ENCODE data around the gene ZNF804B.

Gene ZNF804B

DNA sequence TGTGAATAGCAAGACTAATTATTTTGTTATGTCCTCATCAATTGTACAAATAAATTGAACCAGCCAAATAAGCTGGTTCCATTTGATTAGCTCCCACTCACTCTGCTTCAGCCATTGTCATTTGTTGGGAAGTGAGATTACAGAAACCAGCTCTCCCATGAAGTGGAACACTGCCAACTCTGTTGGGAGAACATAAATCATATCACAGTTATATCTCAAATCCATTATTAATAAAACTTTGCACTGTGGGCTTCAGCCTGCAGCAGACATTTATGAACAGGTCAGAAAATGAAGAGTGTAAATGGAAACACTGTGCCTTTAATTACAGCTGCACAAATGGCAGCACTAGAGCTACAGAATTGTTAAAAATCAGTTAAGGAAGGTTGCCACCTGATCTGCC lies 82.7 kb downstream of the ZNF804B start:
- no peak for DNase-seq

DNA sequence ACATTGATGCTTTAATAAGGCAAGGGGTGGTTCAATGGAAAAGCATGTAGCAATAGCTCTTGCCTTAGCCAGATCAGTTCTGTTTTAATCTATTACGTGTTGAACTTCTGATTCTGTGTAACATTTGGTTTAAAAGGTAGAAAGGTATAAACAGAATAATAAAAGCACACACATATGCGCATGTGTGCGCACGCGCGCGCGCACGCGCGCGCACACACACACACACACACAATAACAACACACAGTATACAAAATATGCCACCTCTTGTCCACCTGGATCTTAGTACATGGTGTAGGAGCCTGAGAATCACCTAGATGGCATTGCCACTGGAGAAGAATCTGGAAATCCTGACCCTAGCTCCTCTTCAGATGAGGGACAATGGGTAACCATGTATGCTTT lies 85.6 kb downstream of the ZNF804B start:
- no peak for DNase-seq

DNA sequence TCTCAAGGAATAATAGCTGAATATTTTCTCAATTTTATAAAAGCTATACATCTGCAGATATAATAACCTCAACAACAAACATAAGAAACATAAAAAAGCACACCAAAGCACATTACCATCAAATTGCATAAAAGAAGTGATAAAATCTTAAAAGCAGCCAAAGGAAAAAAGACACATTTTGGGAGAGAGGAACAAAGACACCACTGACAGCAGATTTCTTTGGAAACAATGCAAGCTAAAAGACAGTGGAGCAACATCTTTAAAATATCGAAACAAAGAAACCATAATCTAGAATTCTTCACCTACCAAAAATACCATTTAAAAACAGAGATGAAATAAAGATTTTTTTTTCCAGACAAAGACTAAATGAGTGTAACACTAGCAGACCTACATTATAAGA lies 91.7 kb downstream of the ZNF804B start:
- no peak for DNase-seq

DNA sequence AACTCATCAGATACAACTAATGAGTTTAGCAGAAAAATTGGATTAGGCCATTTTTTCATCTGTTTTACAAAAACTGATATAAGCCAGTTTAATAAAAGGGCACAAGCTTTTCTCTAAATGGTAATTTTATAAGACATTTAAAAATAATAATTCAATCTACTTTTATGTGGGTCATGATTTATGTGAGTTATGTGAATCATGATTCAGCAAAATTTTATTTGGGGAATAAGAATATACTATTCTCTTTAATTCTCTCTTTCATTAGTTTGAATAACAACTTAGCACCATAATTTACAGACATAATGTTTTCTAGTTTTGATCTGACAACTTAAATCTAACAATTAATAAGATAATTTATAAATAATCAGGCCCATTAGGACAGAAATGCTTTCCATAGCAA lies 99.8 kb downstream of the ZNF804B start:
- no peak for DNase-seq

DNA sequence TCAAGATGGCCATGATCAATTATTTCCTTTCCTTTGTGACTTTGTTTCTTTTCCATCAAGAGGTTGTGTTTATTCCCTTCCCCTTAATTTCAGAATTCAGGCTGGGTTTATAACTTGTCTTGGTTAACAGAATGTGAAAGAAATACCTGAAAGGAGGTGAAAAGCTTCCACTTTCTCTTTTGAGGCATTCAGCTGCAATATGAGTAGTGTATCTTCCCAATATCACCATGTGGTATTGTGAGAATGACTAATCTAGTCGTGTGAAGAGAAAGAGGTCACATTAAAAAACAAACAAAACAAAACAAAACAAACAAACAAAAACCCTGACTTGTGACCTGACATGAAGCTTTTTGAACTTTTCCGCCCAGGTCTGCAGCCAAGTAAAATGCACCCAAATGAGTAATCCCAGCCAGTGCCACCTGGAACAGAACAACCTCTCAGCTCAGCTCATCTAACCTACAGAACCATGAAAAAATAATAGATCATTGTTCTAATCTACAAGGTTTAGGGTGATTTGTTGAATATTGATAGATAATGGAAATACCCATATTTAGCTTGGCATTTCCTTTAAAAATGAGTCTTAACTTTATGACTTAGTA lies 106.9 kb downstream of the ZNF804B start:
- DNase-seq: no peak

DNA sequence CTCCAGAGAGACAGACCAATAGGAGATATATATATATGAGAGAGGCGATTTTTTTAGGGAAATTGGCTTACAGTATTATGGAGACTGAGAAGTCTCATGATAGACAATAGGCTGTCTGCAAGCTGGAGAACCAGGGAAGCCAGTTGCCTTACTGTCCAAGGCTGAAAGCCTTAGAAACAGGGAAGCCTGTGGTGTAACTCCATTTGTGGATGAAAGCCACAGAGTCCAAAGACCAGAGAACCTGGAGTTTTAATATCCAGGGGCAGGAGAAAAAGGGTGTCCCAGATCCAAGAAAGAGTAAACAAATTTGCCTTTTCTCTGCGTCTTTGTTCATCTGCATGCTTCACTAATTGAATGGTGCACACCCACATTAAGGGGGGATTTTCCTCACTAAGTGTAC lies 107.7 kb downstream of the ZNF804B start:
- no peak for DNase-seq

DNA sequence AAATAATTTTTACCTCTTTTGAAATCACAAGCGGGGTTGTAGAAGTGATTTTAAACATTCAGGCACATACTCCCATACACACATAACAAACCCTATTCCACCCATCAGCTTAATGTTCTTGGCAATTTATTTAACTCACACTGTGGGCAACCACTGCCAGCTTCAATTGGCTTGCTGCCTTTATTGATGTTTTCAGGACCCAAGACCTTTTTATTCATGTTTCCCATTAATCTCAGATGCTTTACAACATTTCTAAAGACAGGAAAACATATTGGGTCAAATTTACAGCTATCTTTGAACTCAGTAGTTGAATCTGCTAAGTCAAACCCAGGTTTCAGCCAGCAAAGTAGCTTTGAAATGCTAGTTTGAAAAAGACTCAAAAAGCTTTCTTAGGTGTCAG lies 109.0 kb downstream of the ZNF804B start:
- no peak for DNase-seq

DNA sequence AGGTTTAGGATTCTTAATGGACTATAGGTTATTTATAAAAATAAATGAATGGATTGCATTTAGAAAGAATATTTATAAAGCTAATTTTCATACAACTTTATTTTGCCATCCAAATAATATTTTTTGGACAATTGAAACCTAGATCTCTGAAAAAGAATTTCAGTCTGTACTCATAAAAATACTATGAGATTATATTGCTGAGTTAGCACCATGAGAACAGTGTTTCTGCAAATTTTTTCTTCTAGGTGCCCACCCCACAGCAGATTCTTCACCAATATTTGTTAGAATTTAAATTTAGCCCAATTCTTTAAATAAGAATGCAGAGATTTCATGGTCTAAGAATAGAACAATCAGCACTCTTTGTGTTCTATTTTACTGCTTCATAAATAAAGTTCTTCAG lies 121.6 kb downstream of the ZNF804B start:
- no peak for DNase-seq

DNA sequence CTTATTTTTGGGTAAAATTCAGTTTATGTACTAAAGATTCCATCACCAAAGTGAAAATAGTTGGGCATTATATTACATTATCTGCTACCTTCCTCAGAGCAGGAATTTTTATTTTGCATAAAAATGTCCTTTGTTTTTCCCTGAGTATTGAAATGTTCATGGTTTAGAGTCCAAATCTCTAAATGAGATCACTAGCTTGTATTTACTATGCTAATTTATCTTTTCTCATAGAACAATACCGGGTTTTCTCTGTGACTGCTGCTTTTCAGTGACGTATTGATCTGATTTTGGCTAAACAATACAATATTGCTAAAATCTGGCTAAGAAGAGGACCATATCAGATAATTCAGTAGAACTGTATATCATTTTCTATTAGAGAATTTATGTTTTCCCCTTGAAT lies 125.6 kb downstream of the ZNF804B start:
- no peak for DNase-seq

DNA sequence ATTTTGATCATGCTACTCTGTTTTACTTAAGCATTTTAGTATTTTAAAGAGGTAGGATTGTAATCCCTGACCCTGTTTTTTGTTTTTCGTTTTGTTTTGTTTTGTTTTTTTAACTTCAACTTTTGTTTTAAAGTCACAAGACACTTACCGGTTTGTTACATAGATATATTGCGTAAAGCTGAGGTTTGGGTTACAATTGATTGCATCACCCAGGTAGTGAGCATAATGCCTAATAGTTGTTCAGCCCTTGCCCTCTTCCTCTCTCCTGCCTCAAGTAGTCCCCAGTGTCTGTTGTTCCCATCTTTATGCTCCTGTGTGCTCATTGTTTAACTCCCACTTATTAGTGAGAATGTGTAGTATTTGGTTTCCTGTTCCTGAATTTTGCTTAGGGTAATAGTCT lies 129.2 kb downstream of the ZNF804B start:
- DNase-seq: peak; percentile 22

DNA sequence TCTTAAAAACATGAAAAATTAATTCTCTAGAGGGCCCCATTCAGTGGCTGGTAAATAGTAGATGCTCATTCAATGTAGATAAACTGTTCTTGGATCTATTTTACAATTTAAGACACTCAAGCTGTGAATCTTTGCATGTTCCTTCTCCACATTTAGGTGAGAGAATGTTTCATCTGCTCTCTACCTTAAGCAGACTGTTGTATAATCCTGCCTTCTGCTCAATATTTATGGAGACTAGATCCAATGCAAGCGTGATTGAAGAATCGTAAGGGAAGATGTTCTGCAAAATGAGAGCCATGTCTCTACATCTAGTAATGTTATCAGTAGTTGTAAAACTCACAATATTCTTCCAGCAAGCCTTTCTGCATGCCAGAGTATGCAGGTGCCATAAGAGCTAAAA lies 151.0 kb downstream of the ZNF804B start:
- DNase-seq: no peak

DNA sequence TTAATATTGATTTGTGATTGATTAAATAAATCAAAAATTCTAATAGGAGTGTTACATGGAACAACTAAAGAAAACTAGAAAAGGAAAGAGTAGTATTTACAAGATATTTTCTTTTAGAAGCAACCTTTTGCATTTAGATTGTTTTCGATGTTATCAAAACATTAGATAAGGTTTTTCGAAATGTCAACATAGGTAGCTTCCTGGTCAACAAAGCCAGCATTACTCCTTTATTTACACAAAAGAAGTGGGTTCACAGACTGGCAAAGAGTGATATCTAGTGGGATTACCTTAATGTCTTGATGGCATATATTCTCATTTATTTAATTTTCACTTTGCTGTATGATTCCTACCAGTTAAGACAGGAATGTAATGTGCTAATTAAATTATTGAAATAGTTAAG lies 153.4 kb downstream of the ZNF804B start:
- no peak for DNase-seq

DNA sequence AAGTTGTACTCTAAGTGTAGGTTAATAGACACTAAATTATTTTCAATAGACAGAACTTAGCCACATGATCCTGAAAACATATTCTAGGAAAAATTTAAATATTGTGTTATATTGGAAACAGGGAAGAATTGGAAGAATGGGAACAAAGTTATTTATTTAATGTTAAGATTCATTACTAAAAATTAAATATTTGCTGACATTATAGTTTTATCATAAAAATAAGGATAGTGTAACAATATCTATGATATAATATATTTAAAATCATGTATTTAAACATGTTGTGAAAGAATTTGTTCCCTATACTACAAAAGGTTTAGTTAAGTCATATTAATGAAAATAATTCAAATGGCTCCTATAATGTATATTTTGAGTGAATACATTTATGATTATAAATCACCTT lies 156.1 kb downstream of the ZNF804B start:
- DNase-seq: no peak

DNA sequence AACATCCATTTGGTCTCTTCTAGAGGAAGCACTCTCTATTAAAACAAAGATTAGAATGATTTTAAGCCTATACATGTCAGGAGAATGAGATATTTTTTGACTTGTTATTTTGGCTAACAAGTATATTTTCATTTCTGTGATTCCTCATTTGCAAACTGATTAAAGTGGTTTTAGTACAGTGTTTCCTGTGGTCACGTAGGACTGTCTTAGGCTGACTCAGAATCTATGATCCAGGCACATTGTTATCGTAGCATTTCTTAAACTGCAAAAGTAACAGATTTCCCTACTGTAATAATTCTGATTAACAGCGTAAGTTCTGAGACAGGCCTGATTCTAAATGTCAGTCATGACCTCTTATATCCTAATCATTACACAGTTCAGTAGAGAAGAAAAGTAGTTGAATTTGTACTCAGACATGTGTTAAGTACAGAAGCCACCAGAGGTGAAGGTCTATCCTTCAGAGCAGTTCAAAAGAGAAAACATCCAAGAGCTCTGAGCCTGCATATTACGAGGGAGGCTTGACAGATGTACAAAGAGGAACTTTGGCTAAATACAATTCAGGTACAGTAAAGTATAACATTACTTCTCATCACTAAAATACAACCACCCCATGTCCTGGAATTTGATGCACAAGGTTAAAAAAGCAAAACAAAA lies 160.1 kb downstream of the ZNF804B start:
- DNase-seq: no peak

DNA sequence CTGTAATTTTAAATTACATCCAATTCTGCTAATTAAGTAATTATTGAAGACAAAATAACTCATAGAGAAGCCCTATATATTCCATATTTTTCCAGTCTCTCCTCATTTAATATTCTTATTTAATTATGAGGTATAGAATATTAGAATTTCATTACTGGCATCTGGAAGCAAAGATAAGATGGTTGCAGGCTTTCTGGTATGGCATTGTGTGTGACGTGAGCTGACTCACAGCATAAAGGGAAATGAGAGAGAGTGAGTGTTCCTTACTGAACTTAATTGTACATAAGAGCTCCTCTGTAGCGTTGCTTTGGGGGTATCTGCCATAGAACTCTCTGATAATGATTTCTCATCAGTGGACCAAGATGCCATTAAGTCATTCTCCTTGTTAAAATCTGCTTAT lies 163.4 kb downstream of the ZNF804B start:
- DNase-seq: no peak

DNA sequence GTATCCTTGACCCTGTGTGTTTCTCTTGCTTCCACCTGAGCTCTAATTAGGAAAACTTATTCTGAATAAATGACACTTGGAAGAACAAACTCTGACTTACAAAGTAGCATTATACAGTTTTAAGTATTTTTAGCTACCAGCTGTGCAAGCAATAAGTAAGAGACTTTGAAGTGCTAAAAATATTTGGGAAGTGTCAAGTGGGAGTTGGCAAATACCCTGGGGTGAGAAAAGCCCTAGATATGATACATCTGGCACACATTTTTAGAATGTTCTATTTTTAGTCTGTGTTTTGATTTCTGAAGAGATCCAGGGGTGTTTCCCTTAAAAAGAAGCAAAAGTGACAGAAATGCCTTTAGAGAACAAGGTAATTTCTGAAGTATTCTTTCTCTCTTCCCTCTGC lies 168.8 kb downstream of the ZNF804B start:
- DNase-seq: no peak

DNA sequence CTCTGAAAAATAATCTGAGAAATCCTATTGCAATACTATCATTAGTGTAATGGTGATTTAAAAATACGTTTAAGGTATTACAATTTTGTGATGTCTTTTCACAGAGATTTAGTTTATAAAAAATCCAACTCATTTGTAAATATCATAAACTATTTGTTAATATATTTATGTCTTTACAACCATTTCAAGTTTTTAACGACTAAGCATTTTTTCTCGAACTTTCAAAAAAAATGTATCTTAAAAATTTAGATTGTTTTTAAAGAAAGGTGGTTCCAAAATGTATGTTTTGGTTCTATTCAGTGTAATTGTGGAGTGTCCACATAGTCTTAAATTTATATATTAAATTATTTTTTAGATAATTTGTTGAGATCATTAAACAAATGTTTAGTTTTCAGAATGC lies 170.2 kb downstream of the ZNF804B start:
- DNase-seq: no peak

DNA sequence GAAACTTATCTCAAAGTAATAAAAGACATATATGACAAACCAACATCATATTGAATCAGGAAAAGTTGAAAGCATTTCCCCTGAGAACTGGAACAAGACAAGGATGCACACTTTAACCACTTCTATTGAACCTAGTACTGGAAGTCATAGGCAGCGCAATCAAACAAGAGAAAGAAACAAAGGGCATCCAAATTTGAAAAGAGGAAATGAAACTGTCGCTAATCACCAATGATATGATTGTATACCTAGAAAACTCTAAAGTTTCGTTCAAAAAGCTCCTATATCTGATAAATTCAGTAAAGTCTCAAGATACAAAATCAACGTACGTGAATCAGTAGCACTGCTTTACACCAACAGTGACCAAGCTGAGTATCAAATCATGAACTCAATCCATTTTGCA lies 173.8 kb downstream of the ZNF804B start:
- no peak for DNase-seq

DNA sequence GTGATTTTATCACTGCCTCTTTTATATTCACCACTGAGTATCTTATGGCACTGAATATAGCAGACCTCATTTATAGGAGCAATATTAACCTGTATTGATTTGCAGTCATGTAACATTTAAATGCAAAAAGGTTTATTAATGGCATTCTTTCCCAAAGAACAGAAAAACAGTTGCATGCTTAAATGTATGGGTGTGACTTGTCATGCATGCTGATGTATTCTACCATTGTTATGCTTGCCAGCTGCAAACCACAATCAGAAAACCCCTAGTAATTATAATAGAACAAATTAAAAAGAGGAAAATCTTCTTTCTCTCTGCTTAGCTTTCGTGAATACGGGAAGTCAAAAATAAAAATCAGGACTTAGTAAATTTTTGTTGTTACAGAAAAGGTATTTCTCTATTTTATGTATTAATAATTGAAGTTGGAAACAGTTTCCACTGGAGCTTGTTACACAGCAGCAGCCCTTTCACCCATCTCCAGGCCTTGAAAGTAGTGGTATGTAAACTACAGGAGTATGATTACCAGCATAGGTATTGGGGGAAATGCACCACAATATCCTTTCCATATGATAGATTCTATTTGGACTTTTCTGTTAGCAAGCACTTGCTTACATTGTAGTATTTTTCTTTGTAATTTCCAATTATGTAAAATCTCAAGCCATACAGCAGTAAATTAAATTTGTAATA lies 183.5 kb downstream of the ZNF804B start:
- no peak for DNase-seq

DNA sequence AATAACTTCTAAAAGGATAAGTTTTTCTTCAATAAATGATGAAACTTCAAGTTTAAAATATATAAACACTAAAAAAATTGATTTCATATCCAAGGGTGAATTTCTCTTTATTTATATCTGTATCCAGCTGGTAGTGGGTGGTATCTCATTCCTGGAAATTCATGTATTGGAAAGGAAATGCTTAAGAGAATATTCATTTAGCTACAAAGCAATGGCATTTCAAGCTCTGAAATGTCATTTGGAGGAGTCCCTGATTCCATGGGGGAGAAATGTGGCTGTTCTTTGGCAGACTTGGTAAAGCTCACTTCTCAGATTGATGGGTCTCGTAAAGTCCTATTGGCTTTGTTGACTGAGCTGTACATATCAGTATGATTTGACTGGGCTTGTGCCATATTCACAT lies 192.3 kb downstream of the ZNF804B start:
- DNase-seq: no peak

DNA sequence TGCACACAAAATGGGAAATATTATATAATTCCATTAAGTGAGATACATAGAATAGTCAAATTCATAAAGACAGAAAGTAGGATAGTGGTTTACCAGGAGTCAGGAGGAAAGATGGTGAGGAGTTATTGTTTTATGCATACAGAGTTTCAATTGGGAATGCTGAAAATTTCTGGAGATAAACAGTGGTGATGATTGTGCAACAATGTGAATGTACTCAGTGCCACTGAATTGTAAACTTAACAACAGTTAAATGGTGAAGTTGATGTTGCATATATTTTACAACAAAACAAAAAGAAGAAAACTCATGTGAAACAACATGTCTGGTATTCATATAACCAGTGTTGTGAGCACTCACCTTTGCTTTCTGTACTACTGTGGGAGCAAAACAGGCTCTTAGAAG lies 204.9 kb downstream of the ZNF804B start:
- no peak for DNase-seq

DNA sequence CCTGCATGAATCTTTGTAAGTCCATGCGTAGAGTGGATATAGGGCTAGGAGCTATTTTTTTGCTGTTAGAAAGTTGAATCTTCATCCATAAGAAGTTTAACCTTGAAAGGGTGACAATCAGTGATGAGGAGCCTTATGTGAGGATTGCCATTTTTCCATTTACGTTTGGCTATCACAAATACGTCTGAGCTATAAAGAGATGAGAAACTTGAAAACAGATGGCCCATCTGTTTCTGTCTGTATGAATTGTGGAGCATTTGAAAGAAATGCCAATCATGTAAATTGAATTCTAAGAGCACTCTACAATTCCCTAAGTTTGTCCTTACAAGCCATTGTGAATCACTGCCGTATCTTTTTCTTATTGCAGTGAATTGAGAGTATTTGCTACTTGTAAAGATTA lies 205.9 kb downstream of the ZNF804B start:
- no peak for DNase-seq

DNA sequence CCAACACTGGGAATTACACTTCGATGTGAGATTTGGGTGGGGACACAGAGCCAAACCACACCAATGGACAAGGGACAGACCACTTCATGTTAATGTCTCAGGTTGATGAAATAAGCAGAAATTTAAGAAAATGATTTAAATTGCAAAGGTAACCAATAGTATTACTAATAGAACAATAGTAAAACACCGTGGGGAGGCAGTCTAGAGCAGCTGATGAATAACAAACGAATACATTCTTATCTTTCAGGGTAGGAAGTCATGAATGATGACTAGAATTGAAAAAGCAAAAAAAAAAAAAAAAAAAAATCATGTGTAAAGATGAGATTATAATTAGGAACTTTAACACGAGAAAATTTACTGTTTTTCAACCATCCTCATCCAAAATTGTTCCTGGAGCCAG lies 207.9 kb downstream of the ZNF804B start:
- DNase-seq: no peak

DNA sequence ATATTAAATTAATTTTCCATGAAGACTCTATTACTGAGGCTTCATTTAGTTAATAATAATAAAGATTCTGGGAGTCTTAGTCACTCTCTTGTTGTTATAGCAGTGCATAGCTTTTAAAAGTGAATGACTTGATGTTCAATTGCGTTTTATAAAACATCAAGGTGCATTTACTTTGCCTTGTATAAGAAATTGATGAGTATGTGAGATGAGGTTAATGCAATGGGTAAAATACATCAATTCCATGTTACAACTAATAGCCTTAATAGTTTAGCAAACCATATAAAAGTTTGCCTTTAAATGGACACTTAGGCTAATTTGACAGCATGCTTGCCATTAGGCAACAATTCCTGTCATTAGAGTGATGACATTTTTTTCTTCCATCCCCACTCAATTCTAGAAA lies 209.7 kb downstream of the ZNF804B start:
- DNase-seq: no peak

DNA sequence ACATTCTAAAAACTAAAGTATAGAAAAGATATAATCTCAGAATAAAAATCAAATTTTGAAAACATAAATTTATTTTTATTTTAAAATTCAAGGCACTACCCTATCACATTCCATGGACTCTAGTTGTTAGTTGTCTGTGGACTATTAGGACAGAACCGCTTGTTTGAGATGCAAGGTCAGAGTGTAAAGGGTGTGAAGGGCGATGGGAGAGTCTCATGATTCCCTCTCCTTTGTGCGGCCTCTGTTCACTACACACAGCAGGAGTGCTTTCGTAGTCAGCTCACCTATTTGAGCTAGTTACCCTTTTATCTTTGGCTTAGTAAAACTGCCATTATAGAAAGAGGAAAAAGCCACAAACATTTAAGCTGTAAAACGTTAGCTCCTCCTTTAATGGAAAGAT lies 225.8 kb downstream of the ZNF804B start:
- DNase-seq: no peak

All from hematopoietic multipotent progenitor cell treated with erythropoietin and hydrocortisone succinate and interleukin-3 and kit ligand, for 6 days (in vitro differentiated cells).